SKM-1 (cell line): ENCODE measurements around the gene MLH1.

ENCODE experiments used
- DNase-seq: peaks from one replicate; lab custom pipeline; 2025; ENCODE audit not compliant: unreplicated experiment; lab: John Stamatoyannopoulos, UW

MLH1 gene

DNA sequence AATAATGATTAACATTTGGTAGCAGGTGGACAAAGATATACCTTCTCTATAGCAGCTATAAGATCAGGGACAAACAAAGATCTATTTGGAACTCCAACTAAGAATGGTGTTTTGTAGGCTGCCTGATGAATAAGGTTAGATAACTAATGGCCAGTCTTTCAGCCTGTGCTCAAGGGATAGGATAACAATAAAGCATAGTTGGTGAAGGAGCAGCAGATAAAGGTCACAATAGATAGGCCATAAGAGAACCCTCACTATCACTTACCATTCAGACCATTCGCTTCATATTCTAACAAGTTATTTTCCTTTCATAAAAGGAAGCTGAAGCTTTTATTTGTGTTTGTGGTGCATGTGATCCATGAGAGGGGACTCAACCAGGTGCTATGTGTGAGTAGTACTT is 20.2 kb upstream of the MLH1 start:
- no peak for DNase-seq

GRCh38 chr3:36981006-36981405 is 12.3 kb upstream of the MLH1 start:
- DNase-seq, result no peak

DNA sequence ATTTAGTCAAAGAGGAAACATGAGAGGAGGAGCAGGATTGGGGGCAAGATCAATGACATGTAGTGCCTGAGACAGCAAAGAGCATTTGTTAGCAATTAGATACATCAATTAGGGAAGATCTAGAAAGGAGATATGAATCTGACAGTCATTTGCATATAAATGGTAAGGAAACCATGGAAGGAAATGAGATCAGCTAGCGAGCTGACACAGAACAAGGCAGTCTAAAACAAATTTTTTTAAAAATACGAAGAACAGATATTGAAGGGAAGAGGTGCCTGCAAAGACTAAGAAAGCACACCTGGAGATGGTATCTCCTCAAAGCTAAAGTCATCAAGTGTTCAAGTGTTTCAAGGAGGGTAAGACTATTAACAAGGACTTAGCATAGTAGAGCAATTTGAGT is 5.0 kb upstream of the MLH1 start:
- DNase-seq, result no peak

- DNase-seq, result no peak
These were observed 4.3 kb upstream of the MLH1 start for GRCh38 chr3:36989005-36989404.

DNA sequence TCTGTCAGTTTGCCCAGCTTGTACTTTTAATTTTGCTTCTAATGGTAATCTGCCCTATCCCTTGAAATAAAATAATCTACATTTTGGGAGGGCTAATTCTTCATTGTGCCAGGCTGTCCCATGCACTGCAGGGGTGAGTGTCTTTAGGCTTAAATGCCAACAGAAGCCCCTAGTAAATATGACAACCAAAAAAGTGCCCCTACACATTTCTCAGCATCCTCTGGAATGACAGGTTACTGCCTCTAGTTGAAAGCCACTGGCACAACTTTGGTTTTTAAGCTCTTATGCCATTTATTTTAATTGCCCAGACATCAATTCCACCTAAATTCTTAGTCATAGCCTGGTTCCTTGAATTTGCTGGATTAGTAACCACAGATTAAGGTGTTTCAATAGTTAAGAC is 3.8 kb upstream of the MLH1 start:
- DNase-seq, result no peak

- DNase-seq, result no peak
These were observed 2.2 kb upstream of the MLH1 start for GRCh38 chr3:36991147-36991546.

GRCh38 chr3:36991923-36992805 is 1.2 kb upstream of the MLH1 start:
- DNase-seq, result no peak

- no peak for DNase-seq
These were observed 452 bp upstream of the MLH1 start, which contains the start of gene EPM2AIP1 for GRCh38 chr3:36992806-36993325. TSS of gene EPM2AIP1 (minus strand) at chr3:36993131. CDS start at chr3:36993077, 54 bp downstream.

GRCh38 chr3:37014620-37015019 is 21.3 kb downstream of the MLH1 start:
- no peak for DNase-seq

DNA sequence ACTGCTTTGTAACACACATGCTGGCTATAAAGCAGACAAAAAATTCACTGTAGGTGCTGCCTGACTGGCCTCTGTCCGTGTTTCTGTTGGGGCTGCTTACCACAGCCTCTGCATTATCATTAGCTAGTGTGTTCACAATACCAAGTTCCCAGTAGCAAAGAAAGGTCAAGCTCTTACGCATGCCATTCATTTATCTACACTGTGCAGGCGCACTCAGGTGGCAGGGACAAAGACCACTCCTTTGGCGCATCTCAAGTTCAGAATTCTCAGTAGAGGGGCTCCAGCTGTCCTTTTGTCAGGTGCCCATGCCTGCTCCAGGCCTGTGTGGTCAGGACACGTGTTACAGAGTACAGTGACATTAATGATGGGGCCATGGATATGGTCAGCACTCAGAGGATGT is 22.3 kb downstream of the MLH1 start:
- no peak for DNase-seq

- no peak for DNase-seq
These were observed 23.6 kb downstream of the MLH1 start for GRCh38 chr3:37016903-37017302.

- DNase-seq, result no peak
These were observed 24.4 kb downstream of the MLH1 start for GRCh38 chr3:37017683-37018082.

GRCh38 chr3:37024092-37024491 is 30.8 kb downstream of the MLH1 start:
- no peak for DNase-seq

GRCh38 chr3:37024820-37025405 is 31.6 kb downstream of the MLH1 start:
- peak; percentile 84 for DNase-seq

DNA sequence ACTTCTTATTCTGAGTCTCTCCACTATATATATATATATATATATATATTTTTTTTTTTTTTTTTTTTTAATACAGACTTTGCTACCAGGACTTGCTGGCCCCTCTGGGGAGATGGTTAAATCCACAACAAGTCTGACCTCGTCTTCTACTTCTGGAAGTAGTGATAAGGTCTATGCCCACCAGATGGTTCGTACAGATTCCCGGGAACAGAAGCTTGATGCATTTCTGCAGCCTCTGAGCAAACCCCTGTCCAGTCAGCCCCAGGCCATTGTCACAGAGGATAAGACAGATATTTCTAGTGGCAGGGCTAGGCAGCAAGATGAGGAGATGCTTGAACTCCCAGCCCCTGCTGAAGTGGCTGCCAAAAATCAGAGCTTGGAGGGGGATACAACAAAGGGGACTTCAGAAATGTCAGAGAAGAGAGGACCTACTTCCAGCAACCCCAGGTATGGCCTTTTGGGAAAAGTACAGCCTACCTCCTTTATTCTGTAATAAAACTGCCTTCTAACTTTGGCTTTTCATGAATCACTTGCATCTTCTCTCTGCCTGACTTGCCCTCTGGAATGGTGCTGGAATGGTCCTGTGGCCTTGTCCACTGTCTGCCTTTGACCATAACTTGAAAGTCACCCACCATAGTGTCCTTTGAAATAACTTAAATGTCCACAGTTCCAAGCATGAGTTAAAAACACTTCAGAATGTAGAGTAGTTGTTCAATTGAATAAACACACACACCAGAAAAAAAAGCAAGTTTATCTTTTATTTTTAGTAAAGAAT is 32.4 kb downstream of the MLH1 start:
- DNase-seq, result no peak

DNA sequence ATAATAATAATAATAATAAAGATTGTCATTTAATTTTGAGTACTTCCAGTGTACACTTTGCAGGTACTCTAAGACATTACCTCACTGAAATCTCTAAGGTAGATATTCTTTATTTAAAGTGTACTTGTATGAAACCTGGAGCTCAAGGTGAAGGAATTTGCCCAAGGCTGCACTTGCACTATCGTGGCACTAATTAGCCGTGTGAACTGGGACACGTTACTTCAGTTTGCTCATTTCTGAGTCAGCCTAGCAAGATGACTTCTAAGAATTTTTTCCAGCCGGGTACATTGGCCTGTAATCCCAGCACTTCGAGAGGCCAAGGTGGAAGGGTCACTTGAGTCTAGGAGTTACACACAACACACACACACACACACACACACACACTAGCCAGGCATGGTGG is 33.5 kb downstream of the MLH1 start:
- DNase-seq, result no peak

- no peak for DNase-seq
These were observed 35.0 kb downstream of the MLH1 start for GRCh38 chr3:37028329-37028728.

DNA sequence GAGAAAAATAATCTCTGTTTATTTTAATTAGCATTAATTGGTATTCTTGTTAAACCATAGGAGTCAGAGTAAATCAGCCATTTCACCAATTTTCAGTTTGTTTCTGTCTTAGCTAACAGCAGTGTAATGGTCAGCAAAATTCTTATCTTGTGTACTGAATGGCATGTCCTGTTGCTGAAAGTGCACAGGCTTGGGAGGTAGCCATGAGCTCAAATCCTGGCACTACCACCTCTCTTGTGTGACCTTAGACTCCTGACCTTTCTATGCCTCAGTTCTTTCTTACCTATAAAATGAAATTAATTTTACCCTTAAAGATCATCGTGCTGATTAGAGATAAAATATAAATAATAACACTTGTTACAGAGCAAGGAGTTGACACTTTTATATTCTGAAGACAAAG is 35.8 kb downstream of the MLH1 start:
- no peak for DNase-seq

GRCh38 chr3:37029516-37030163 is 36.3 kb downstream of the MLH1 start:
- no peak for DNase-seq

DNA sequence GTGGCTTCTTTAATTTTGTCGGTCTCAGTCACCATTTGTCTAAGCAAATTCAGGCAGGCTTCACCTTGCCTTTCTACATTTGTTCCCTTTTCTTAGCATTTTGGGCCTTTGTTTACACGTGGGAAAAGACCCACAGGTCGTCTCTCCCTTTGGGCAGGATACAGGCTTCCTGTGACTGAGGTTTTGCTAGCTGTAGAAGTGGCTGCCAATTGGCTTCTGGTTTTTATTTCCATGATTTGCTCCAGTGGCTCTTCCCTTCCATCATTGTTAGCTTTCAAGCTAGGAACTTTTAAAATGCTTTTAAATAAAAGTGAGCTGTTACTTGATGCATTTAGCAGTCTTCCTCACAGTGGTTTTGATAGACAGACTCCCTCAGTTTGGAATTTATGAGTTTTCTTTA is 37.3 kb downstream of the MLH1 start:
- DNase-seq, result no peak

GRCh38 chr3:37031096-37031682 is 37.9 kb downstream of the MLH1 start:
- DNase-seq, result no peak
